Measurements from ENCODE around the gene DAPP1.

GRCh38 chr4:99886146-99886545 lies 69.5 kb downstream of the DAPP1 start:
- TF ChIP-seq POLR2AphosphoS2 (IDR thresholded peaks at IDR 0.05; ENCODE audit: low read depth, low read length), result no peak
- TF ChIP-seq, protein P1, sequence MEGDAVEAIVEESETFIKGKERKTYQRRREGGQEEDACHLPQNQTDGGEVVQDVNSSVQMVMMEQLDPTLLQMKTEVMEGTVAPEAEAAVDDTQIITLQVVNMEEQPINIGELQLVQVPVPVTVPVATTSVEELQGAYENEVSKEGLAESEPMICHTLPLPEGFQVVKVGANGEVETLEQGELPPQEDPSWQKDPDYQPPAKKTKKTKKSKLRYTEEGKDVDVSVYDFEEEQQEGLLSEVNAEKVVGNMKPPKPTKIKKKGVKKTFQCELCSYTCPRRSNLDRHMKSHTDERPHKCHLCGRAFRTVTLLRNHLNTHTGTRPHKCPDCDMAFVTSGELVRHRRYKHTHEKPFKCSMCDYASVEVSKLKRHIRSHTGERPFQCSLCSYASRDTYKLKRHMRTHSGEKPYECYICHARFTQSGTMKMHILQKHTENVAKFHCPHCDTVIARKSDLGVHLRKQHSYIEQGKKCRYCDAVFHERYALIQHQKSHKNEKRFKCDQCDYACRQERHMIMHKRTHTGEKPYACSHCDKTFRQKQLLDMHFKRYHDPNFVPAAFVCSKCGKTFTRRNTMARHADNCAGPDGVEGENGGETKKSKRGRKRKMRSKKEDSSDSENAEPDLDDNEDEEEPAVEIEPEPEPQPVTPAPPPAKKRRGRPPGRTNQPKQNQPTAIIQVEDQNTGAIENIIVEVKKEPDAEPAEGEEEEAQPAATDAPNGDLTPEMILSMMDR (IDR thresholded peaks at IDR 0.05 in 2 of 3, conservative IDR thresholded peaks at IDR 0.05 in 1 of 3; ENCODE audit: control insufficient read depth in 2 of 3, extremely low read depth in 1 of 3, insufficient read depth in 1 of 3, low read depth in 3 of 3, low read length in 3 of 3), result no peak
- TF ChIP-seq BHLHE40 (IDR thresholded peaks at IDR 0.05; ENCODE audit: borderline replicate concordance in 1 of 2, low read depth in 2 of 2, low read length in 1 of 2), result no peak
- no peak for TF ChIP-seq CREM (IDR thresholded peaks at IDR 0.05; ENCODE audit: low read depth)
- no peak for TF ChIP-seq POLR2A (IDR thresholded peaks at IDR 0.05; ENCODE audit: low read depth, low read length)
- TF ChIP-seq POLR2AphosphoS5 (IDR thresholded peaks at IDR 0.05; ENCODE audit: low read length), result no peak
- TF ChIP-seq NRF1 (conservative IDR thresholded peaks at IDR 0.05; ENCODE audit: low read depth, low read length), result no peak
- no peak for TF ChIP-seq CHD4 (IDR thresholded peaks at IDR 0.05)
- TF ChIP-seq TAF1 (IDR thresholded peaks at IDR 0.05; ENCODE audit: borderline replicate concordance, low read depth, low read length), result no peak
- TF ChIP-seq ZNF217 (IDR thresholded peaks at IDR 0.05), result no peak
- TF ChIP-seq CBX5 (IDR thresholded peaks at IDR 0.05; ENCODE audit: low read depth), result no peak
- no peak for TF ChIP-seq TCF12 (IDR thresholded peaks at IDR 0.05; ENCODE audit: low read depth, low read length)
- TF ChIP-seq EZH2 (IDR thresholded peaks at IDR 0.05; ENCODE audit: borderline replicate concordance, control insufficient read depth, low read depth, low read length), result no peak
